Fibroblast of lung (primary cell): Measurements from ENCODE around the gene NPAT. TPM values are rescaled to one million over a fixed set of nuclear protein-coding genes. Genes with fewer than 3 reads are reported as not detected.

ENCODE experiments used
- DNase-seq, 2 donors: peaks; one replicate each; pipeline versions ENCODE4 v3.0.0 to v3.0.0-alpha.2; 2010; ENCODE audit warnings: low read depth in 2 of 2
- H2AFZ ChIP-seq: 2 replicates; pipeline ENCODE4 v1.5.1; 2012; ENCODE audit warnings: low read length, control low read depth, inconsistent platforms
- H3K27ac ChIP-seq: 2 replicates; pipeline ENCODE4 v1.5.1; 2011; ENCODE audit warnings: low read length, control low read depth; ENCODE audit not compliant: insufficient read depth
- H3K27me3 ChIP-seq: 2 replicates; pipeline ENCODE4 v1.5.1; 2011; ENCODE audit warnings: mild to moderate bottlenecking, low read length; ENCODE audit not compliant: control insufficient read depth, insufficient read depth
- H3K36me3 ChIP-seq: 2 replicates; pipeline ENCODE4 v1.5.1; 2011; ENCODE audit warnings: low read length; ENCODE audit not compliant: control insufficient read depth, insufficient read depth
- H3K4me1 ChIP-seq: 2 replicates; pipeline ENCODE4 v1.5.1; 2011; ENCODE audit warnings: low read length; ENCODE audit not compliant: control insufficient read depth, insufficient read depth; ENCODE audit errors: extremely low read depth
- H3K4me2 ChIP-seq: 2 replicates; pipeline ENCODE4 v1.5.1; 2011; ENCODE audit warnings: low read length, control low read depth; ENCODE audit not compliant: insufficient read depth; ENCODE audit errors: extremely low read depth
- H3K4me3 ChIP-seq, 4 experiments: fragments of 200-600 bp in 1 of 4; sonication (generic) in 1 of 4; replicated peaks in 1 of 4; 2 replicates each; pipeline ENCODE4 v1.5.1; 2011 to 2016; ENCODE audit warnings: low read length in 4 of 4, low read depth in 3 of 4, mild to moderate bottlenecking in 3 of 4, control low read depth in 2 of 4, inconsistent platforms in 1 of 4, mixed read lengths in 1 of 4; ENCODE audit not compliant: insufficient read depth in 1 of 4; ENCODE audit errors: control extremely low read depth in 1 of 4
- H3K79me2 ChIP-seq: 2 replicates; pipeline ENCODE4 v1.5.1; 2012; ENCODE audit warnings: mild to moderate bottlenecking, low read length, inconsistent platforms; ENCODE audit not compliant: control insufficient read depth, insufficient read depth
- H3K9ac ChIP-seq: 2 replicates; pipeline ENCODE4 v1.5.1; 2011; ENCODE audit warnings: mild to moderate bottlenecking, low read length, control low read depth; ENCODE audit not compliant: insufficient read depth
- H3K9me3 ChIP-seq: 2 replicates; pipeline ENCODE4 v1.5.1; 2012; ENCODE audit warnings: low read depth, low read length; ENCODE audit not compliant: control insufficient read depth, insufficient read depth
- H4K20me1 ChIP-seq: 2 replicates; pipeline ENCODE4 v1.5.1; 2011; ENCODE audit warnings: low read length; ENCODE audit not compliant: control insufficient read depth, insufficient read depth; ENCODE audit errors: extremely low read depth
- CTCF ChIP-seq, 2 donors: IDR thresholded peaks in 1 of 2; conservative IDR thresholded peaks in 1 of 2; 1 replicate in 1 of 2; 2 replicates in 1 of 2; pipeline ENCODE4 v1.5.1; 2011 to 2012; ENCODE audit warnings: low read length in 2 of 2, control low read depth in 1 of 2, inconsistent platforms in 1 of 2, low read depth in 1 of 2, mild to moderate bottlenecking in 1 of 2
- EZH2 ChIP-seq: IDR thresholded peaks from 2 replicates; pipeline ENCODE4 v1.5.1; 2012; ENCODE audit warnings: low read length, control low read depth, mild to moderate bottlenecking; ENCODE audit errors: missing control alignments
- polyA plus RNA-seq, 2 donors: library from polyadenylated mRNA; depleted of rRNA in 1 of 2; stranded (reverse) in 1 of 2; unstranded in 1 of 2; fragments of >200 nt; gene quantifications; 2 replicates each; pipeline ENCODE4 v1.2.1, GENCODE V29; 2011 to 2012; ENCODE audit warnings: missing spikeins in 1 of 2
- total RNA-seq: library from RNA; depleted of rRNA; stranded (reverse); fragments of >200 nt; gene quantifications from 2 replicates; pipeline ENCODE4 v1.2.1, GENCODE V29; 2014

Gene NPAT
- total and polyA plus RNA-seq, 2 donors (not counting 1 experiment from before 2014, with no cell fraction given), result 10.9 to 12.7 TPM

DNA sequence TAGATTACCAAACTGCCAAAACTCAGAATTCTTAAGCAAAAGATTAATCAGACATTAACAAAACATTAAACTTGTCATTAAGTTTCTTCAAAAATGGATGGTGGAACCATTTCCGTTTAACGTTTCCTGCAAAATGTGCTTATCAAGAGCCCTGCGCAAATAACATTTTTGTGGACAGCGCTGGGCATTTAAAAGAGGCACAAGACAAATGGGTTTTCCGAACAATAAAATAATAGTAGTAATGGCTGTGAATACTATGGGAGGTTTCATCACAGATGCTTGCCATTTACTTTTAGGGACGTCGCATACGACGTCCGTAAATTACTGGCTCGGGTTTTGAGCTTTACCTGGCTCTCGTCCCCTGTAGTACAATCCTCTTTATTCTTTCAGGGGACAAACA lies 1.1 kb downstream of the NPAT start:
- no peaks in the 10 kb centered on the region for H3K36me3 ChIP-seq
- no peaks in the 10 kb centered on the region for H3K9me3 ChIP-seq
- peak overlapping the region; percentile 96 for H3K27ac ChIP-seq
- peak; percentile 53 to 77 for DNase-seq
- TF ChIP-seq CTCF (conservative IDR thresholded peaks at IDR 0.05 in 1 of 2, IDR thresholded peaks at IDR 0.05 in 1 of 2; ENCODE audit: low read depth in 1 of 2, low read length in 2 of 2) (no peak), EZH2 (no peak)
- peak overlapping the region; percentile 36 for H3K9ac ChIP-seq
- peak overlapping the region; percentile 79 for H3K4me2 ChIP-seq
- peak overlapping the region; percentile 57 for H2AFZ ChIP-seq
- H3K4me1 ChIP-seq, result peaks cover 5% of the 10 kb centered on the region
- no peaks in the 10 kb centered on the region for H3K27me3 ChIP-seq
- H3K79me2 ChIP-seq, result peaks cover 75% of the 10 kb centered on the region
- peak overlapping the region; percentile 83 to 99 (median 88) for H3K4me3 ChIP-seq
- no peaks in the 10 kb centered on the region for H4K20me1 ChIP-seq

DNA sequence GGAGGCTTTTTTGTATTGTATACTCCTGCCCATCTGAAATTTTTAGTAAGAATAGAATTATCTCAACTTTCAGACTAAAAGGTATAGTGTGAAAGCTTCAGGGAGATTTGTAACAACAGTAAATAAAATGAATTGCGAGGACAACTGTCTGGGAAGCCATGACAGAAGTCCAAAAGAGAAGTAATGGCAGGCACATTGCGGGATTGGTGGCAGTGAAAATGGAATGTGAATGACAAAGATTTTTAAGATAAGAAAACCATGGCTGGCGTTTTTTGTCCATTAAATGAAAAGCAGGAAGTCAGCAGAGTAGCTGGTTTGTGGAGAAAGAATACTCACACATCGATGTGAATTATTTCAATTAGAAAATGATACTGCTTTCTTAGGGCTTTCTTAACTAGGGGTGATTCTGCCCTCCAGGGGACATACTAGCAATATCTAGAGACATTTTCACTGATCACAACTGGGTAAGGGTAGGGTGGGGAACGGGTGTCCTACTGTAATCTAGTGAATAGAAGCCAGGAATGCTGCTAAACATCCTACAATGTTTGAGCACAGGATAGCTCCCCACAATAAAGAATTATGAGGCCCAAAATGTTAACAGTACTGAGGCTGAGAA lies 1.6 kb downstream of the NPAT start:
- Histone ChIP-seq H3K4me3 (peak overlapping the region; percentile 83 to 99 (median 88)), H3K36me3 (no peaks in the 10 kb centered on the region), H2AFZ (peak overlapping the region; percentile 57), H3K27ac (peak overlapping the region; percentile 96), H3K27me3 (no peaks in the 10 kb centered on the region), H3K4me2 (peak overlapping the region; percentile 79), H4K20me1 (no peaks in the 10 kb centered on the region), H3K4me1 (peaks cover 5% of the 10 kb centered on the region), H3K79me2 (peaks cover 76% of the 10 kb centered on the region), H3K9ac (peak overlapping the region; percentile 36), H3K9me3 (no peaks in the 10 kb centered on the region)
- no peak for TF ChIP-seq EZH2
- peak in 1 of 2 donors; percentile 9 for TF ChIP-seq CTCF (conservative IDR thresholded peaks at IDR 0.05 in 1 of 2, IDR thresholded peaks at IDR 0.05 in 1 of 2; ENCODE audit: low read depth in 1 of 2, low read length in 2 of 2)
- DNase-seq, result peak in 1 of 2 donors; percentile 24

DNA sequence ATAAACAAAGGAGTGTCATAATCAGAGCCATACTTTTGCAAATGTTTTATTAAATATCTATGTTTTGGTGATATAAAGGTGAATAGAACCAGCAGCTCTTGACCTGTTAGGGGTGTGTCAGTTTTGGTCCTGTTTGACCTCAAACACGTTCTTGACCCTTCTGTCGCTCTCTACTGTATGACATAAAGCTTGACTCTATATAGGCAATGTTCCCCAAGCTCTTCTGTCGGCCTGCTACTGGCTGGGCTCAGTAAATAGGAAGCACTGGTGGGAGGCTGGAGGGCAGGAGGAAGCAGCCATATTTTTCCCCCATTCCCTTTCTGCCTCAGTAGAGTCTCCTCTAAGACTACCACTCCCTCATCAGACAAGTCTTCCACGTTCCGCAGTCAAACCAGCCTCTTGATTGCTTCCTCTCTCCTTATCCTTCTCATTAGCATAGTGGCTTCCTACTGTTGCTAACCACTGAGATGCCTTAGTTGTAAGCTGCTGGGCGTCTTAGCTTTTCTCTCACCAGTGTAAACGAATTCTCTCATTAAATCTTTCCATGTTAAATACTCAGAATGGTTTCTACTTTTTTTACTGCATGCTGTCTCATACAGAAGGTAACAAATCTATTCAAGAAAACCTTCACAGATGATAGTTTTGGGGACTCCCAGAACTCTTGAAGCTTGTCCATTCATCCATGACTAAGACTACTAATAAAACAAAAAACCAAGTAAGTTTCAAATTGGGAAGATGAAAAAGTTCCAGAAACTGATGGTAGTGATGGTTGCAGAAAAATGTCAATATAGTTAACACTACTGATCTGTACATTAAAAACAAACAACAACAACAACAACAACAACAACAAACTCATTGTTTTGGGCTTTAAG lies 3.3 kb downstream of the NPAT start:
- Histone ChIP-seq H3K79me2 (peaks cover 68% of the 10 kb centered on the region), H3K4me1 (peaks cover 2% of the 10 kb centered on the region), H3K4me3 (no peak overlapping the region), H3K9me3 (no peaks in the 10 kb centered on the region), H3K27me3 (no peaks in the 10 kb centered on the region), H3K4me2 (no peak overlapping the region), H4K20me1 (no peaks in the 10 kb centered on the region), H2AFZ (no peak overlapping the region), H3K27ac (no peak overlapping the region), H3K9ac (no peak overlapping the region), H3K36me3 (no peaks in the 10 kb centered on the region)
- TF ChIP-seq CTCF (conservative IDR thresholded peaks at IDR 0.05 in 1 of 2, IDR thresholded peaks at IDR 0.05 in 1 of 2; ENCODE audit: low read depth in 1 of 2, low read length in 2 of 2) (no peak), EZH2 (no peak)
- DNase-seq, result no peak
